ENCODE measurements around the gene FCER2. TPM values are rescaled to one million over a fixed set of nuclear protein-coding genes. Genes with fewer than 3 reads are reported as not detected.

FCER2 gene
- total RNA-seq, 1 experiment from 2014 or later = not detected

- Histone ChIP-seq H3K4me1 (ENCODE audit: insufficient read depth, low read length, poor library complexity, severe bottlenecking) (no peaks in the 10 kb centered on the region), H3K27me3 (replicated peaks; ENCODE audit: insufficient read depth, low read depth, low read length, poor library complexity) (no peaks in the 10 kb centered on the region), H3K9me3 (ENCODE audit: low read depth, low read length, poor library complexity, severe bottlenecking) (no peaks in the 10 kb centered on the region), H3K4me3 (ENCODE audit: low read depth, low read length, poor library complexity, severe bottlenecking) (no peak overlapping the region), H3K36me3 (ENCODE audit: insufficient read depth, low read length, poor library complexity, severe bottlenecking) (no peaks in the 10 kb centered on the region), H3K27ac (ENCODE audit: low read depth, low read length, poor library complexity, severe bottlenecking) (no peak overlapping the region)
- intact Hi-C loops (cut with micrococcal nuclease; ENCODE audit: unreplicated experiment) = no loop called here
- TF ChIP-seq, protein P1, sequence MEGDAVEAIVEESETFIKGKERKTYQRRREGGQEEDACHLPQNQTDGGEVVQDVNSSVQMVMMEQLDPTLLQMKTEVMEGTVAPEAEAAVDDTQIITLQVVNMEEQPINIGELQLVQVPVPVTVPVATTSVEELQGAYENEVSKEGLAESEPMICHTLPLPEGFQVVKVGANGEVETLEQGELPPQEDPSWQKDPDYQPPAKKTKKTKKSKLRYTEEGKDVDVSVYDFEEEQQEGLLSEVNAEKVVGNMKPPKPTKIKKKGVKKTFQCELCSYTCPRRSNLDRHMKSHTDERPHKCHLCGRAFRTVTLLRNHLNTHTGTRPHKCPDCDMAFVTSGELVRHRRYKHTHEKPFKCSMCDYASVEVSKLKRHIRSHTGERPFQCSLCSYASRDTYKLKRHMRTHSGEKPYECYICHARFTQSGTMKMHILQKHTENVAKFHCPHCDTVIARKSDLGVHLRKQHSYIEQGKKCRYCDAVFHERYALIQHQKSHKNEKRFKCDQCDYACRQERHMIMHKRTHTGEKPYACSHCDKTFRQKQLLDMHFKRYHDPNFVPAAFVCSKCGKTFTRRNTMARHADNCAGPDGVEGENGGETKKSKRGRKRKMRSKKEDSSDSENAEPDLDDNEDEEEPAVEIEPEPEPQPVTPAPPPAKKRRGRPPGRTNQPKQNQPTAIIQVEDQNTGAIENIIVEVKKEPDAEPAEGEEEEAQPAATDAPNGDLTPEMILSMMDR (conservative IDR thresholded peaks at IDR 0.05; ENCODE audit: low read depth, low read length) = no peak
- no peak for TF ChIP-seq EZH2 (IDR thresholded peaks at IDR 0.05; ENCODE audit: borderline replicate concordance, low read depth, low read length, poor library complexity, severe bottlenecking)
- CTCF ChIA-PET = no interaction called here
- no TSS peak for BruUV-seq (replicated peaks)
- POLR2A ChIA-PET (ENCODE audit: low non-redundant PET) = no interaction called here
- no peak for DNase-seq (ENCODE audit: low spot score)
Observed at GRCh38 chr19:7661744-7662538, 40.0 kb downstream of the FCER2 start.

- Histone ChIP-seq H3K36me3 (ENCODE audit: insufficient read depth, low read length, poor library complexity, severe bottlenecking) (no peaks in the 10 kb centered on the region), H3K4me1 (ENCODE audit: insufficient read depth, low read length, poor library complexity, severe bottlenecking) (no peaks in the 10 kb centered on the region), H3K27me3 (replicated peaks; ENCODE audit: insufficient read depth, low read depth, low read length, poor library complexity) (no peaks in the 10 kb centered on the region), H3K4me3 (ENCODE audit: low read depth, low read length, poor library complexity, severe bottlenecking) (no peak overlapping the region), H3K9me3 (ENCODE audit: low read depth, low read length, poor library complexity, severe bottlenecking) (no peaks in the 10 kb centered on the region), H3K27ac (ENCODE audit: low read depth, low read length, poor library complexity, severe bottlenecking) (no peak overlapping the region)
- DNase-seq (ENCODE audit: low spot score) = no peak
- CTCF ChIA-PET = interaction anchor here (0.6 kb wide), 1 partner anchor 23 kb away, joined by 3 read pairs; the partner anchor contains the start of gene TRAPPC5
- intact Hi-C loops (cut with micrococcal nuclease; ENCODE audit: unreplicated experiment) = no loop called here
- no TSS peak for BruUV-seq (replicated peaks)
- POLR2A ChIA-PET (ENCODE audit: low non-redundant PET) = no interaction called here
- TF ChIP-seq EZH2 (IDR thresholded peaks at IDR 0.05; ENCODE audit: borderline replicate concordance, low read depth, low read length, poor library complexity, severe bottlenecking) = no peak
- TF ChIP-seq, protein P1 (conservative IDR thresholded peaks at IDR 0.05; ENCODE audit: low read depth, low read length) = no peak
Observed at GRCh38 chr19:7658219-7658686, 43.7 kb downstream of the FCER2 start.

- ChIA-PET CTCF (interaction anchor here (0.6 to 0.7 kb wide), 2 partner anchors 9 to 15 kb away, joined by 3 to 4 read pairs; no protein-coding TSS in a partner anchor), POLR2A (ENCODE audit: low non-redundant PET) (no interaction called here)
- no peaks in the 10 kb centered on the region for H3K4me1 ChIP-seq (ENCODE audit: insufficient read depth, low read length, poor library complexity, severe bottlenecking)
- no peak for DNase-seq (ENCODE audit: low spot score)
- intact Hi-C loops (cut with micrococcal nuclease; ENCODE audit: unreplicated experiment) = no loop called here
- TF ChIP-seq EZH2 (IDR thresholded peaks at IDR 0.05; ENCODE audit: borderline replicate concordance, low read depth, low read length, poor library complexity, severe bottlenecking) = no peak
- TF ChIP-seq, protein P1 (conservative IDR thresholded peaks at IDR 0.05; ENCODE audit: low read depth, low read length) = no peak
- no peak overlapping the region for H3K27ac ChIP-seq (ENCODE audit: low read depth, low read length, poor library complexity, severe bottlenecking)
- no peak overlapping the region for H3K4me3 ChIP-seq (ENCODE audit: low read depth, low read length, poor library complexity, severe bottlenecking)
- H3K9me3 ChIP-seq (ENCODE audit: low read depth, low read length, poor library complexity, severe bottlenecking) = no peaks in the 10 kb centered on the region
- H3K27me3 ChIP-seq (replicated peaks; ENCODE audit: insufficient read depth, low read depth, low read length, poor library complexity) = no peaks in the 10 kb centered on the region
- BruUV-seq (replicated peaks) = no TSS peak
- no peaks in the 10 kb centered on the region for H3K36me3 ChIP-seq (ENCODE audit: insufficient read depth, low read length, poor library complexity, severe bottlenecking)
Observed at GRCh38 chr19:7657131-7657751, 44.7 kb downstream of the FCER2 start.
